ENCODE results near the gene IZUMO2. TPM values are rescaled to one million over a fixed set of nuclear protein-coding genes. Genes with fewer than 3 reads are reported as not detected.

Gene IZUMO2
- not detected for total RNA-seq

DNA sequence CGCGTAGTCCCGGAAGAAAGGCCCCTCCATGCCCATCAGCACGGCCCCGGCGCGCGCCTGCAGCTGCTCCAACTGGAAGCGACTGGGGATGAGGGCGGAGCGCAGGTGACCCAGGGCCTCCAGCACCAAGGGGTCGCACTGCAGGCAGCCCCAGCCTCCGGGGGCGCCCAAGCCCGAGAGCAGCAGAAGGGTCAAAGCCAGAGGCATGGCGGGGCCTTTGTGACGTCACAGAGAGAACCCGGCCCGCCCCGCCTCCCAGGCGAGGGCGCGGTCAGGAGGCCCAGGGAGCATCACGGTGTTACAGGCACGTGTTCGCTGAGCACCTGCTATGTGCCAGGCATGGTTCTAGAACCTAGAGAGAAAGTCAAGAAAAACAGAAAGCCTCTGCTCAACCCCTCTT, at the start of gene IZUMO2:
TSS of gene IZUMO2 (minus strand) at position 294 of the 400 bp plus-strand sequence. CDS start at position 207, 87 bp downstream.
- DNase-seq = no peak

GRCh38 chr19:50210425-50210824, 47.3 kb upstream of the IZUMO2 start:
- DNase-seq = no peak

DNA sequence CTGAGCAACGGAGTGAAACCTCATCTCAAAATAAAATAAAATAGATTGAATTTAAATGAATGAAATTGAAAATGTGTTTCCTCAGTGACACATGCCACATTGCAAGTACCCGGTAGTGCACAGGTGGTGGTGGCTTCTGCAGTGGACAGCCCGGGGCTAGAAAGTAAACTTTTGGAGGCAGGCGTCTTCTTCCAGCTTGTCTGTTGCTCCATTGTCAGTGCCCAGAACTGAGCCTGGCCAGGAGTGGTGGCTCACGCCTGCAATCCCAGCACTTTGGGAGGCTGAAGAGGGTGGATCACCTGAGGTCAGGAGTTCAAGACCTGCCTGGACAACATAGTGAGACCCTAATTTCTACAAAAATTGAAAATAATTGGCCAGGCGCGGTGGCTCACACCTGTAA, 46.0 kb upstream of the IZUMO2 start:
- DNase-seq = no peak

- DNase-seq = no peak
These were observed 44.6 kb upstream of the IZUMO2 start for GRCh38 chr19:50207730-50208129.

- no peak for DNase-seq
These were observed 43.1 kb upstream of the IZUMO2 start for GRCh38 chr19:50206191-50206590.

DNA sequence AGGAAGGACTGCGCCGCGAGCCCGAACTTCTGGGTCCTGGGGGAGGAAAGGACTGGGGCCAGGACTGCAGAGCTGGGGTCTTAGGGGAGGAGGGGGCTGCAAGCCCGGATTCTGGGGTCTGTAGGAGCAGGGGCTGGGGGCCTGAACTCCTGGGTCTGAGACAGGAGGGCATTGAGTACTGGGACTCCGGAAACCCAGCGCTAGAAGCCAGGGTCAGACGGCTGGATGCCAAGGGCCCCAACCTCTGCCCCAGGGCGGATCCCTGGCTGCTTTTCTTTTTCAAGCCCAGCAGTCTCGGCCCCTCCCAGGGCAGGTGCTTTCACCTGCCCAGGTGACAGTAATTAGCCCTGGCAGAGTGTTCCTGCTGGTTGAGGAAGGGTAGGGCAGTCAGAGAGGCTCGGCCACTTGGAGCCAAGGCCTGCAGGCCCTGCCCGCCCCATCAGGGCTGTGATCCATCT, 42.6 kb upstream of the IZUMO2 start:
- no peak for DNase-seq

DNA sequence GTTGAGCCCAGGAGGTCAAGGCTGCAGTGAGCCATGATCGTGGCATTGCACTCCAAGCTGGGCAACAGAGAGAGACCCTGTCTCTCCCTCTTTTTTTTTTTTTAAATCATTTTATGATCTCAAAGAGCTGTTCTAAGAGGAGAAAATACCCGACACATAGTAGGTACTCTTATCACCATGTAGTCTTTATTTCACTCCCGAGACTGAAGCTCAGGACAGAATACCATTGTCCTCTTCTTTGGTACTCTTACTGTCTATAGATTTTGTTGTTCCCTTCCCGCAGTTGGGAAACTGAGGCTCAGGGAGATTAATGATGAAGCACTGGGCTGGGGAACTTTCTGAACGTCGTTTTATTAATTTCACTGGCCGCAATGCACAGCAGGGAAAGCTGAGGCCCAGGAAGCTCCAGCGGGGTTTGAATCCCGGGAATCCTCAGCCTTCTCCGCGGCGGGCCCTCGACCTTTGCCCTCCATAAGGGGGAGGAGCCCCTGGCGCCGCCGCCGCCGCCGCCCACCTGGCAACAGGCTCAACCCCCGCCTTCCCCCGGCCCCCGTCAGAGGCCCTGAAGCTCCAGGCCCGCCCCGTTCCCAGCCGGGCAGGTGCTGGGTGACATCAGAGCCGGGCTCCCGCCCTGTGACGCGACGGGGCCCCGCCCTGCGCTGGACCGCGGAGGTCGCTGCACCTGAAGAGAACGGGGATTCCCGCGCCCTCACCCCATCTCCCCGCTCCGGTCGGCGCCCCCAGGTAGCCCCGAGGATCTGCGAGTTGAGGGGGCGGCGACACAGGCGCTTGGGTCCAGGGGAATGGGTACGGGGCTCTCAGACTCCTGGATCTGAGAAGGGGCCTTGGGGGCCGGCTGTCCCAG, 42.0 kb upstream of the IZUMO2 start:
- DNase-seq = no peak

DNA sequence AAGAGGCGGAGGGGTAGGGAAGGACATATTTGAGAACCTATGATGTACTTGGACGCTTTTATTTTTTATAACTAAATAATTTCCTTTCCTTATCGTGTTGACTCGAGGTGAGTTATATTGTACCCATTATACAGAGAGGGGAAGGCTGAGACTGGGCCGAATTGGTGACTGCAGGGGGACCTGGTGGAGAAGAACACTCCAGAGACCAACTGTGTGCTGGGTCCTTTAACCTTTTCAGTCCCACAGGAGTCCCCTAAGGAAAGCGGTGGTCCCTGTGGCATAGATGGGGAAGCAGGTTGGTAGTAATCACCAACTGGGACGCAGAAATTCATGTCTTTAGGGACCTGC, 41.0 kb upstream of the IZUMO2 start:
- no peak for DNase-seq

DNA sequence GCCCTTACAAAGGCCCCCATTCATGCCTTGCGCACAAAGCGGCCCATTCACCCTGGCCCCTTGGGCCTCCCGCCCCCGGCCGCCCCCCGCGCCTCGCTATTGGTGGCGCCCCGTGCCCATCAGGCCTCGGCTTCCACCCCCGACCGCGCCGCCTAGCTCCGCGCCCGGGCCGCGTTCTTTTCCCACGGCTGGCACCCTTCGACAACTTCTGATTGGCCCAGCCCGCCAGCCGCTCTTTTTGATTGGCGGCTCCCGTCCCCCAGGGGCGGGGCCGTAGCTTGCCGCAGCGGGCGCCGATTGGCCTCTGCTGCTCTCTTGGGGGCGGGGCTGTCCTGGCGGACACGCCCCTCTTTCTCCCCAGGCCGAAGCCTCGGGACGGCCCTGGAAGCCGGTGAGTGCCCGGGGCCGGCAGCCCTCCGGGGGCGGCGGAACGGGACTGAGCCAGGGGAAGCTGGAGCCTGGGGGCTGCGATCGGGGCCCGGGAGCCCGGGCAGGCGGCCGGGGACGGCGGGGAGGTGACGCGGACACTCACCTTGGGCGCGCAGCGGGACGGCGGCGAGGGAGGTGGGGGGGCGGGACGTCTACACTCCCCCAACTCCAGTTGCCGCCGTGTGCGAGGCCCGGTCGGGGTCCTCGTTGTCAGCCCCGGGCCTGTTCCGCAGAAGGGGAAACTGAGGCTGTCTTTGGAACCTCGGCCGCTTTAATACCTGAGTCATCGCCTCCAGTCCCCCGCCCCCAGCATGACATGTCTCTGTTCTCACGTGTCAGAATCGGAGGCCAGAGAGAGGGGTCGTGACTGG, 40.4 kb upstream of the IZUMO2 start, which contains the start of gene MYH14:
TSS of gene MYH14 (plus strand) at position 342 of the 800 bp plus-strand sequence. CDS start 6,744 bp downstream, outside the sequence.
- DNase-seq = no peak

GRCh38 chr19:50202962-50203280, 39.8 kb upstream of the IZUMO2 start:
- no peak for DNase-seq

DNA sequence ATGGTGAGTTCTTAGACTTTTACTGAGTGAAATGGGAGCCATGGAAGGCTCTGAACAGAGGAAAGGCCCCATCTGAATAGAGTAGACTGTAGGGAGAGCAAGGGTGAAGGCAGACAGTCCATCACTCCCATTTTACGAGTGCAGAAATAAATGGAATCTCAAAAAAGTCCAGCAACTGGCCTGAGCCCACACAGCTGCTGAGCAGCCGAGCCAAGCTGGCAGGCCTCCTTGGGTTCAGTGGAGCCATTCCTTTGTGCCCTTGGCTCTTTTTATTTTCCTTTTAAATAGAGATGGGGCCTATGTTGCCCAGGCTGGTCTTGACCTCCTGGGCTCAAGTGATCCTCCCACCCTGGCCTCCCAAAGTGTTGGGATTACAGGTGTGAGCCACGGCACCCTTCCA, 39.3 kb upstream of the IZUMO2 start:
- DNase-seq = no peak

DNA sequence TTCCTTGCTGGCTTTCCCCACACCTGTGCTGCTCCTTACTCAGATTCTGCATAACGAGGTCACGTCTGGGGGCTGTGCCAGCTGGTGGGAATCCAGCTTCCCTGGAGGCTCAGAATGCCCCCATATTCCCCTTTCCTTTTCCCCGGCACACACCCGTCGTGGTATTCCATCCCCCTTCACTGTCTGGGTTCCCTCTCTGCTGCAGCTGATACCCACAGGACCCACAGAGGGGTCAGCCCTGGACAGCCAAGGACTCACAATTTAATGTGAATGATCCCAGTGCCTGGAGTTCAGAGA, 36.1 kb upstream of the IZUMO2 start:
- DNase-seq = no peak

GRCh38 chr19:50198431-50199258, 35.6 kb upstream of the IZUMO2 start:
- DNase-seq = no peak

DNA sequence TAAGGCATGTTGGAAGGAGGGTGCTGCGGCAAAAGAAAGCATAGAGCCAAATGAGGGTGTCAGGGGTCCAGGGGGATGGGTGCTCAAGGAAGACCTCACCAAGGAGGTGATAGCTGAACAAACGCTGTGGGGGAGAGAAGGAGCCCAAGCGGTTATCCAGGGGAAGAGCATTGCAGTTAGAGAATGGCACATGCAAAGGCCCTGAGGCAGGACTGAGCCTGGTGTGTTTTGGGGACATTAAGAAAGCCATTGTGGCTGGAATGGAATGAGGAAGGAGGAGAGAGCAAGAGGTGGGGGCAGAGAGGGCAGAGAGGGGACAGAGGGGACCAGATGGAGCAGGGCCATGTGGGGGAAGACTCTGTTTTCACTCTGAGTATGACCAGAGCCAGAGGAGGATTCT, 34.3 kb upstream of the IZUMO2 start:
- no peak for DNase-seq

GRCh38 chr19:50196322-50196932, 33.3 kb upstream of the IZUMO2 start:
- no peak for DNase-seq

- DNase-seq = no peak
These were observed 32.1 kb upstream of the IZUMO2 start for GRCh38 chr19:50195224-50195623.

- no peak for DNase-seq
These were observed 29.6 kb upstream of the IZUMO2 start for GRCh38 chr19:50192463-50193211.

DNA sequence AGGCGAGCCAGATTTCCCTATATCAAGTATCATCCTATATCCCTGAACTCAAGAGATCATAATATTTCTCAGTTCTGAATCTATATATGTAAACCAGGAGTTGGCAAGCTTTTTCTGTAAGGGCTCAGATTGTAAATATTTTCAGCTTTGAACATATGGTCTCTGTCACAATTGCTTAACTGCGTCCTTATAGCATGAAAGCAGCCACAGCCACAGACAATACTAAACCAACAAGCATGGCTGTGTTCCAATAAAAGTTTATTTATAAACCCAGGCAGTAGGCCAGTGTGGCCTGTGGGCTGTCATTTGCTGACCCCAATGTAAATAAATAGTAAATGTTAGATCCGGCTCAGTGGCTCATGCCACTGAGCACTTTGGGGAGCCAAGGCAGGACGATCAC, 28.1 kb upstream of the IZUMO2 start:
- no peak for DNase-seq

GRCh38 chr19:50190439-50190891, 27.4 kb upstream of the IZUMO2 start:
- no peak for DNase-seq

- no peak for DNase-seq
These were observed 26.2 kb upstream of the IZUMO2 start for GRCh38 chr19:50189331-50189730.

GRCh38 chr19:50187937-50188336, 24.9 kb upstream of the IZUMO2 start:
- DNase-seq = no peak

DNA sequence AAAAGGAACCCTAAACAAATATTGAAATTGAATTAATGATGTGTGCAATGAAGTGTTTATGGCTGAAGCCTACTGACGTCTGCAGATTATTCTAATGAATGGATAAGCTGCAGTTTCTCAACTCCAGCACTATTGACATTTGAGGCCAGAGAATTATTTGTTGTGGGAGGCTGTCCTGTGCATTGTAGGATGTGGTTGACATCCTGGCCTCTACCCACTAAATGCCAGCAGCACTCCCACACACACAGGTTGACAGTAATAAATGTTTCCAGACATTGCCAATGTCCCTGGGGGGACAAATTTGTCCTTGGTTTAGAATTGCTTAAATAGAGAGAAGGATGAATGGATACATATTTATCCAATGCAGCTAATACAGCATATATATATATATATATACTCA, 21.1 kb upstream of the IZUMO2 start:
- no peak for DNase-seq
